GM12878 (cell line): ENCODE data around the gene SPATC1L.

ENCODE experiments used
- BMI1 ChIP-seq: fragments of 450-650 bp; IDR thresholded peaks from 2 replicates; pipeline ENCODE4 v1.6.1; 2016; ENCODE audit warnings: mild to moderate bottlenecking, moderate library complexity, borderline replicate concordance
- CTCF ChIP-seq, 3 experiments: IDR thresholded peaks in 2 of 3; conservative IDR thresholded peaks in 1 of 3; 2 replicates each; pipeline ENCODE4 v1.5.1; 2011; ENCODE audit warnings: low read depth in 3 of 3, low read length in 3 of 3, mild to moderate bottlenecking in 3 of 3, control low read depth in 2 of 3, moderate library complexity in 2 of 3, inconsistent platforms in 1 of 3, mixed read lengths in 1 of 3; ENCODE audit not compliant: control insufficient read depth in 2 of 3, insufficient read depth in 1 of 3; ENCODE audit errors: extremely low read depth in 1 of 3
- CUX1 ChIP-seq: IDR thresholded peaks from 2 replicates; pipeline ENCODE4 v1.6.1; 2012; ENCODE audit warnings: improper control_type of control experiment, low read depth, low read length; ENCODE audit not compliant: insufficient replicate concordance
- EED ChIP-seq: sonication (generic); IDR thresholded peaks from 2 replicates; pipeline ENCODE4 v1.6.1; 2016; ENCODE audit warnings: antibody characterized with exemption, low read depth
- KDM1A ChIP-seq: fragments of 200-600 bp; sonication (generic); IDR thresholded peaks from 2 replicates; pipeline ENCODE4 v1.6.1; 2016; ENCODE audit warnings: borderline replicate concordance
- NFIC ChIP-seq: IDR thresholded peaks from 2 replicates; pipeline ENCODE4 v1.6.1; 2012; ENCODE audit warnings: low read depth, mild to moderate bottlenecking, inconsistent platforms, low read length, moderate library complexity
- POLR2A ChIP-seq: IDR thresholded peaks from 2 replicates; pipeline ENCODE4 v1.6.1; 2011; ENCODE audit warnings: low read depth, mild to moderate bottlenecking, low read length
- POLR2AphosphoS2 ChIP-seq: IDR thresholded peaks from 2 replicates; pipeline ENCODE4 v1.6.1; 2011; ENCODE audit warnings: low read depth, mild to moderate bottlenecking, low read length, improper control_type of control experiment, moderate library complexity
- POLR2AphosphoS5 ChIP-seq: IDR thresholded peaks from 2 replicates; pipeline ENCODE4 v1.6.1; 2011; ENCODE audit warnings: mild to moderate bottlenecking, low read length, inconsistent platforms
- SMC3 ChIP-seq: IDR thresholded peaks from 2 replicates; pipeline ENCODE4 v1.6.1; 2011; ENCODE audit warnings: low read length, improper control_type of control experiment, borderline replicate concordance
- SREBF1 ChIP-seq: IDR thresholded peaks from 2 replicates; pipeline ENCODE4 v1.6.1; 2012; ENCODE audit warnings: mild to moderate bottlenecking, low read length
- YY1 ChIP-seq: IDR thresholded peaks from 2 replicates; pipeline ENCODE4 v1.6.1; 2011; ENCODE audit warnings: low read depth, mild to moderate bottlenecking, low read length
- ZZZ3 ChIP-seq: IDR thresholded peaks from 2 replicates; pipeline ENCODE4 v1.6.1; 2011; ENCODE audit warnings: low read depth; ENCODE audit not compliant: control insufficient read depth, insufficient read length

- TF ChIP-seq NFIC (no peak), BMI1 (no peak), KDM1A (no peak), SMC3 (no peak), ZZZ3 (no peak), YY1 (no peak), CTCF (IDR thresholded peaks at IDR 0.05 in 2 of 3, conservative IDR thresholded peaks at IDR 0.05 in 1 of 3; ENCODE audit: control insufficient read depth in 2 of 3, extremely low read depth in 1 of 3, insufficient read depth in 1 of 3, low read depth in 3 of 3, low read length in 3 of 3) (no peak), EED (no peak), SREBF1 (no peak), POLR2AphosphoS5 (no peak), CUX1 (no peak), POLR2A (no peak), POLR2AphosphoS2 (no peak)
These were observed 22.3 kb downstream of the SPATC1L start for GRCh38 chr21:46161633-46162592.
